GM23338 (cell line): ENCODE data around the gene GAK. TPM values are rescaled to one million over a fixed set of nuclear protein-coding genes. Genes with fewer than 3 reads are reported as not detected.

ENCODE experiments used
- ATAC-seq: fragments of 200-7000 bp; cut with Tn5 transposase; 3 replicates; pipeline ENCODE4 v1.9.1; 2020
- DNase-seq: peaks from one replicate; pipeline ENCODE4 v3.0.0-alpha.2; 2015; ENCODE audit warnings: low spot score
- H2AFZ ChIP-seq: fragments of 200-600 bp; sonication (generic); 2 replicates; pipeline ENCODE4 v1.8.0; 2016; ENCODE audit warnings: antibody characterized with exemption, mild to moderate bottlenecking, moderate library complexity
- H3F3A ChIP-seq: fragments of 200-600 bp; sonication (generic); replicated peaks from 2 replicates; pipeline ENCODE4 v1.8.0; 2017; ENCODE audit warnings: antibody characterized with exemption, mixed run types, low read depth
- H3K27ac ChIP-seq: fragments of 200-600 bp; sonication (generic); 2 replicates; pipeline ENCODE4 v1.6.1; 2016; ENCODE audit warnings: low read depth
- H3K27me3 ChIP-seq: fragments of 200-600 bp; sonication (generic); 2 replicates; pipeline ENCODE4 v1.8.0; 2016; ENCODE audit warnings: mild to moderate bottlenecking, mixed run types, moderate library complexity; ENCODE audit not compliant: insufficient read depth
- H3K36me3 ChIP-seq: fragments of 200-600 bp; sonication (generic); 2 replicates; pipeline ENCODE4 v1.8.0; 2016; ENCODE audit warnings: mild to moderate bottlenecking; ENCODE audit not compliant: insufficient read depth
- H3K4me1 ChIP-seq: fragments of 200-600 bp; sonication (generic); 2 replicates; pipeline ENCODE4 v1.8.0; 2016; ENCODE audit warnings: mild to moderate bottlenecking, moderate library complexity; ENCODE audit not compliant: insufficient read depth
- H3K4me2 ChIP-seq: fragments of 200-600 bp; sonication (generic); 2 replicates; pipeline ENCODE4 v1.7.1; 2017; ENCODE audit warnings: mixed run types
- H3K4me3 ChIP-seq: fragments of 200-600 bp; sonication (generic); 2 replicates; pipeline ENCODE4 v1.6.1; 2016; ENCODE audit warnings: mixed run types
- H3K79me2 ChIP-seq: fragments of 200-600 bp; sonication (generic); replicated peaks from 2 replicates; pipeline ENCODE4 v1.8.0; 2017; ENCODE audit warnings: mild to moderate bottlenecking; ENCODE audit not compliant: insufficient read depth
- H3K9me2 ChIP-seq: fragments of 200-600 bp; sonication (generic); 2 replicates; pipeline ENCODE4 v1.8.0; 2017; ENCODE audit not compliant: insufficient read depth
- H4K20me1 ChIP-seq: fragments of 200-600 bp; sonication (generic); replicated peaks from 2 replicates; pipeline ENCODE4 v1.8.0; 2017; ENCODE audit warnings: mild to moderate bottlenecking; ENCODE audit not compliant: insufficient read depth
- H3K27ac Mint-ChIP-seq: 2 replicates; pipeline ENCODE4 v1.8.0; 2020; ENCODE audit warnings: inconsistent platforms, mild to moderate bottlenecking, moderate library complexity, mixed read lengths
- H3K27me3 Mint-ChIP-seq: 3 replicates; pipeline ENCODE4 v1.8.0; 2022; ENCODE audit warnings: low read depth, mild to moderate bottlenecking, moderate library complexity, mixed read lengths, inconsistent platforms; ENCODE audit not compliant: insufficient read depth, poor library complexity
- H3K36me3 Mint-ChIP-seq: 3 replicates; pipeline ENCODE4 v1.8.0; 2021; ENCODE audit warnings: low read depth, mild to moderate bottlenecking, inconsistent platforms, moderate library complexity, mixed read lengths
- H3K4me1 Mint-ChIP-seq: 3 replicates; pipeline ENCODE4 v1.8.0; 2020; ENCODE audit warnings: mild to moderate bottlenecking, inconsistent platforms, mixed read lengths
- H3K4me3 Mint-ChIP-seq: 3 replicates; pipeline ENCODE4 v1.8.0; 2021; ENCODE audit warnings: moderate library complexity, mild to moderate bottlenecking, inconsistent platforms, mixed read lengths
- H3K9me3 Mint-ChIP-seq: 3 replicates; pipeline ENCODE4 v1.8.0; 2020; ENCODE audit warnings: moderate library complexity, mild to moderate bottlenecking, inconsistent platforms, mixed read lengths
- EZH2 ChIP-seq: fragments of 200-600 bp; sonication (generic); IDR thresholded peaks from one replicate; pipeline ENCODE4 v1.8.0; 2017; ENCODE audit warnings: antibody characterized with exemption, mild to moderate bottlenecking, low read depth; ENCODE audit not compliant: unreplicated experiment
- NANOG ChIP-seq: IDR thresholded peaks from 2 replicates; pipeline ENCODE4 v1.6.1; 2016; ENCODE audit warnings: antibody characterized with exemption, borderline replicate concordance
- POLR2AphosphoS5 ChIP-seq: IDR thresholded peaks from 2 replicates; pipeline ENCODE4 v1.6.1; 2016; ENCODE audit warnings: antibody characterized with exemption, low read depth
- STAT1 ChIP-seq: IDR thresholded peaks from one replicate; pipeline ENCODE4 v1.6.1; 2016; ENCODE audit warnings: antibody characterized with exemption; ENCODE audit not compliant: unreplicated experiment
- ZNF331 ChIP-seq: fragments of 250-450 bp; sonication (Bioruptor Pico); IDR thresholded peaks from 2 replicates; pipeline ENCODE4 v1.5.0; 2020; ENCODE audit warnings: low read depth, mild to moderate bottlenecking, moderate library complexity
- polyA plus RNA-seq: library from polyadenylated mRNA; unstranded; fragments of >200 nt; fragmentation: Nextera tagmentation; extraction: Ambion mirVana; gene quantifications from 2 replicates; pipeline ENCODE4 v1.2.1, GENCODE V29; 2016
- total RNA-seq: library from RNA; depleted of rRNA; stranded (reverse); fragments of >200 nt; shearing (Covaris generic); gene quantifications from 2 replicates; pipeline ENCODE4 v1.2.3, GENCODE V29; 2014
- TF ChIP-seq, protein P1 (sequence below): IDR thresholded peaks from one replicate; pipeline ENCODE4 v1.6.1; 2018; ENCODE audit warnings: antibody characterized with exemption; ENCODE audit not compliant: unreplicated experiment
- TF ChIP-seq, protein P2 (sequence below), 2 experiments: fragments of 200-600 bp in 1 of 2; sonication (generic) in 1 of 2; conservative IDR thresholded peaks; 2 replicates each; pipeline versions ENCODE4 v1.5.1 to v1.6.1; 2016 to 2017; ENCODE audit warnings: antibody characterized with exemption in 2 of 2, low read depth in 2 of 2, mild to moderate bottlenecking in 2 of 2, moderate library complexity in 1 of 2
- TF ChIP-seq, protein P3 (sequence below): fragments of 250-450 bp; sonication (Bioruptor Pico); IDR thresholded peaks from 2 replicates; pipeline ENCODE4 v1.5.0; 2020; ENCODE audit warnings: mild to moderate bottlenecking, moderate library complexity

Gene GAK
- total and polyA plus RNA-seq, 2 experiments from 2014 or later, result 48.5 to 124 TPM

DNA sequence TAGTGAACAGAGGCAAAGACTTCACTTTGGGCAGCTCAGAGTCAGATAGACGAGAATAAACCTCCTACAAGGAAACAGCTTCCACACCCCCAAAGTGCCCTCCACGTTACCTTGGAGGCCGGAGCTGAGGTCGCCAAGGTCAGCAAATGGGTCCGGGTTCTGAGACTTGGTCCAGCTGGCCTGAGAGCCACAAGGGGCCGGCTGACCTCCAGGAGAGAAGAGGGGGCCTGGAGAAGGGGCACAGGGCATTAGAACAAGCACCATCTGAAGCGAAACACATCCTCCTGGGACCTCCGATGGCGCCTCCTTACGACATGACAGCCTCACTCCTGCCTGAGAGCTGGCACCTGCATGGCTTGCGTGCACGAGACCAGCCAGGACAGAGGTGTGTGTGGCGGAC lies 72.6 kb downstream of the GAK start:
- 0 out of 2 replicates have a peak, but pooled peaks cover 5% of the 10 kb centered on the region for H3K36me3 ChIP-seq
- H3F3A ChIP-seq, result no peaks in the 10 kb centered on the region
- H3K27me3 Mint-ChIP-seq, result peaks cover 11% of the 10 kb centered on the region
- H3K27ac ChIP-seq, result no peak overlapping the region
- no peak overlapping the region for H3K4me3 ChIP-seq
- H2AFZ ChIP-seq, result no peak overlapping the region
- H3K9me3 Mint-ChIP-seq, result peaks cover 3% of the 10 kb centered on the region; the same call in 1 of the 3 replicates
- H3K4me2 ChIP-seq, result no peak overlapping the region
- H3K4me3 Mint-ChIP-seq, result no peak overlapping the region
- TF ChIP-seq ZNF331 (CRISPR knock-in tag) (no peak), NANOG (no peak), EZH2 (no peak), STAT1 (no peak), POLR2AphosphoS5 (no peak)
- TF ChIP-seq, protein P1, sequence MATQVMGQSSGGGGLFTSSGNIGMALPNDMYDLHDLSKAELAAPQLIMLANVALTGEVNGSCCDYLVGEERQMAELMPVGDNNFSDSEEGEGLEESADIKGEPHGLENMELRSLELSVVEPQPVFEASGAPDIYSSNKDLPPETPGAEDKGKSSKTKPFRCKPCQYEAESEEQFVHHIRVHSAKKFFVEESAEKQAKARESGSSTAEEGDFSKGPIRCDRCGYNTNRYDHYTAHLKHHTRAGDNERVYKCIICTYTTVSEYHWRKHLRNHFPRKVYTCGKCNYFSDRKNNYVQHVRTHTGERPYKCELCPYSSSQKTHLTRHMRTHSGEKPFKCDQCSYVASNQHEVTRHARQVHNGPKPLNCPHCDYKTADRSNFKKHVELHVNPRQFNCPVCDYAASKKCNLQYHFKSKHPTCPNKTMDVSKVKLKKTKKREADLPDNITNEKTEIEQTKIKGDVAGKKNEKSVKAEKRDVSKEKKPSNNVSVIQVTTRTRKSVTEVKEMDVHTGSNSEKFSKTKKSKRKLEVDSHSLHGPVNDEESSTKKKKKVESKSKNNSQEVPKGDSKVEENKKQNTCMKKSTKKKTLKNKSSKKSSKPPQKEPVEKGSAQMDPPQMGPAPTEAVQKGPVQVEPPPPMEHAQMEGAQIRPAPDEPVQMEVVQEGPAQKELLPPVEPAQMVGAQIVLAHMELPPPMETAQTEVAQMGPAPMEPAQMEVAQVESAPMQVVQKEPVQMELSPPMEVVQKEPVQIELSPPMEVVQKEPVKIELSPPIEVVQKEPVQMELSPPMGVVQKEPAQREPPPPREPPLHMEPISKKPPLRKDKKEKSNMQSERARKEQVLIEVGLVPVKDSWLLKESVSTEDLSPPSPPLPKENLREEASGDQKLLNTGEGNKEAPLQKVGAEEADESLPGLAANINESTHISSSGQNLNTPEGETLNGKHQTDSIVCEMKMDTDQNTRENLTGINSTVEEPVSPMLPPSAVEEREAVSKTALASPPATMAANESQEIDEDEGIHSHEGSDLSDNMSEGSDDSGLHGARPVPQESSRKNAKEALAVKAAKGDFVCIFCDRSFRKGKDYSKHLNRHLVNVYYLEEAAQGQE, result no peak
- TF ChIP-seq, protein P2, sequence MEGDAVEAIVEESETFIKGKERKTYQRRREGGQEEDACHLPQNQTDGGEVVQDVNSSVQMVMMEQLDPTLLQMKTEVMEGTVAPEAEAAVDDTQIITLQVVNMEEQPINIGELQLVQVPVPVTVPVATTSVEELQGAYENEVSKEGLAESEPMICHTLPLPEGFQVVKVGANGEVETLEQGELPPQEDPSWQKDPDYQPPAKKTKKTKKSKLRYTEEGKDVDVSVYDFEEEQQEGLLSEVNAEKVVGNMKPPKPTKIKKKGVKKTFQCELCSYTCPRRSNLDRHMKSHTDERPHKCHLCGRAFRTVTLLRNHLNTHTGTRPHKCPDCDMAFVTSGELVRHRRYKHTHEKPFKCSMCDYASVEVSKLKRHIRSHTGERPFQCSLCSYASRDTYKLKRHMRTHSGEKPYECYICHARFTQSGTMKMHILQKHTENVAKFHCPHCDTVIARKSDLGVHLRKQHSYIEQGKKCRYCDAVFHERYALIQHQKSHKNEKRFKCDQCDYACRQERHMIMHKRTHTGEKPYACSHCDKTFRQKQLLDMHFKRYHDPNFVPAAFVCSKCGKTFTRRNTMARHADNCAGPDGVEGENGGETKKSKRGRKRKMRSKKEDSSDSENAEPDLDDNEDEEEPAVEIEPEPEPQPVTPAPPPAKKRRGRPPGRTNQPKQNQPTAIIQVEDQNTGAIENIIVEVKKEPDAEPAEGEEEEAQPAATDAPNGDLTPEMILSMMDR (conservative IDR thresholded peaks at IDR 0.05; ENCODE audit: low read depth in 2 of 2), result no peak
- H3K79me2 ChIP-seq, result no peaks in the 10 kb centered on the region
- no peaks in the 10 kb centered on the region for H3K27me3 ChIP-seq
- ATAC-seq (no peak), DNase-seq (no peak)
- H3K4me1 ChIP-seq, result no peaks in the 10 kb centered on the region
- no peaks in the 10 kb centered on the region for H3K9me2 ChIP-seq
- no peaks in the 10 kb centered on the region for H3K4me1 Mint-ChIP-seq
- H4K20me1 ChIP-seq, result no peaks in the 10 kb centered on the region; the same call in 1 of the 2 replicates
- H3K27ac Mint-ChIP-seq, result no peak overlapping the region
- H3K36me3 Mint-ChIP-seq, result peaks cover 60% of the 10 kb centered on the region

DNA sequence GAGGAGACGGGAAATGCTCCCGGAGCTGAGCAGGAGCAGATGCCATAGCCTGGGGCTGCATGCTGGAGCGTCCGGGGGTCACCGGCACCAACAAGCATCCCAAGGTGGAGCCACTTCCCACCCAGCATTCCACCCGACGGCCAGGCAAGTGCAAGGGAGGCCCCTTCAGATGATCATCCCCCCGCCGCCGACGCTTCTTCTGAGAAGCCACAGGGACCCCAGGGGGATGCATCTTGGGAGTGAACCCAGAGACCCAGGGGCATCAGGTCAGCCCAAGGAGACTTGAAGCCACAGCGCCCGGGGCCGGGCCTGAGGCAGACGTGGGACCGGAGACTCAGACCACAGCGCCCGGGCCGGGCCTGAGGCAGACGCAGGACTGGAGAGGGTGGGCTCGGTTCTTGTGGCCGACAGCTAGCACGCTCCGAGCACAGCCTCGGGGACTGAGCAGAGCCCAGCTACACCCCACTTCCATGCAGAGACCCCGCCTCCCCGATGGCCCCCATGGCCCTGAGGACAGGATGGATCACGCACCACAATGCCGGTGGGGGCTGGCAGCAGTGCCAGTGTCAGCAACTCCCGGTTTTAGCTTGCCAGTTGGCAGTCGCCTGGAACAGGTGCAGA lies 73.2 kb downstream of the GAK start:
- no peak overlapping the region for H3K27ac Mint-ChIP-seq
- no peak for DNase-seq
- Histone ChIP-seq H4K20me1 (no peaks in the 10 kb centered on the region; the same call in 1 of the 2 replicates), H3K27me3 (no peaks in the 10 kb centered on the region), H3K4me1 (no peaks in the 10 kb centered on the region), H2AFZ (no peak overlapping the region), H3K79me2 (no peaks in the 10 kb centered on the region), H3K27ac (no peak overlapping the region), H3K9me2 (no peaks in the 10 kb centered on the region), H3K4me2 (no peak overlapping the region), H3K4me3 (no peak overlapping the region), H3F3A (no peaks in the 10 kb centered on the region), H3K36me3 (0 out of 2 replicates have a peak, but pooled peaks cover 5% of the 10 kb centered on the region)
- H3K4me1 Mint-ChIP-seq, result no peaks in the 10 kb centered on the region
- H3K36me3 Mint-ChIP-seq, result peaks cover 54% of the 10 kb centered on the region
- no peak overlapping the region for H3K4me3 Mint-ChIP-seq
- peaks cover 9% of the 10 kb centered on the region for H3K27me3 Mint-ChIP-seq
- ATAC-seq, result no peak
- peaks cover 3% of the 10 kb centered on the region; the same call in 1 of the 3 replicates for H3K9me3 Mint-ChIP-seq
- TF ChIP-seq NANOG, result no peak
- no peak for TF ChIP-seq ZNF331 (CRISPR knock-in tag)
- TF ChIP-seq, protein P3, sequence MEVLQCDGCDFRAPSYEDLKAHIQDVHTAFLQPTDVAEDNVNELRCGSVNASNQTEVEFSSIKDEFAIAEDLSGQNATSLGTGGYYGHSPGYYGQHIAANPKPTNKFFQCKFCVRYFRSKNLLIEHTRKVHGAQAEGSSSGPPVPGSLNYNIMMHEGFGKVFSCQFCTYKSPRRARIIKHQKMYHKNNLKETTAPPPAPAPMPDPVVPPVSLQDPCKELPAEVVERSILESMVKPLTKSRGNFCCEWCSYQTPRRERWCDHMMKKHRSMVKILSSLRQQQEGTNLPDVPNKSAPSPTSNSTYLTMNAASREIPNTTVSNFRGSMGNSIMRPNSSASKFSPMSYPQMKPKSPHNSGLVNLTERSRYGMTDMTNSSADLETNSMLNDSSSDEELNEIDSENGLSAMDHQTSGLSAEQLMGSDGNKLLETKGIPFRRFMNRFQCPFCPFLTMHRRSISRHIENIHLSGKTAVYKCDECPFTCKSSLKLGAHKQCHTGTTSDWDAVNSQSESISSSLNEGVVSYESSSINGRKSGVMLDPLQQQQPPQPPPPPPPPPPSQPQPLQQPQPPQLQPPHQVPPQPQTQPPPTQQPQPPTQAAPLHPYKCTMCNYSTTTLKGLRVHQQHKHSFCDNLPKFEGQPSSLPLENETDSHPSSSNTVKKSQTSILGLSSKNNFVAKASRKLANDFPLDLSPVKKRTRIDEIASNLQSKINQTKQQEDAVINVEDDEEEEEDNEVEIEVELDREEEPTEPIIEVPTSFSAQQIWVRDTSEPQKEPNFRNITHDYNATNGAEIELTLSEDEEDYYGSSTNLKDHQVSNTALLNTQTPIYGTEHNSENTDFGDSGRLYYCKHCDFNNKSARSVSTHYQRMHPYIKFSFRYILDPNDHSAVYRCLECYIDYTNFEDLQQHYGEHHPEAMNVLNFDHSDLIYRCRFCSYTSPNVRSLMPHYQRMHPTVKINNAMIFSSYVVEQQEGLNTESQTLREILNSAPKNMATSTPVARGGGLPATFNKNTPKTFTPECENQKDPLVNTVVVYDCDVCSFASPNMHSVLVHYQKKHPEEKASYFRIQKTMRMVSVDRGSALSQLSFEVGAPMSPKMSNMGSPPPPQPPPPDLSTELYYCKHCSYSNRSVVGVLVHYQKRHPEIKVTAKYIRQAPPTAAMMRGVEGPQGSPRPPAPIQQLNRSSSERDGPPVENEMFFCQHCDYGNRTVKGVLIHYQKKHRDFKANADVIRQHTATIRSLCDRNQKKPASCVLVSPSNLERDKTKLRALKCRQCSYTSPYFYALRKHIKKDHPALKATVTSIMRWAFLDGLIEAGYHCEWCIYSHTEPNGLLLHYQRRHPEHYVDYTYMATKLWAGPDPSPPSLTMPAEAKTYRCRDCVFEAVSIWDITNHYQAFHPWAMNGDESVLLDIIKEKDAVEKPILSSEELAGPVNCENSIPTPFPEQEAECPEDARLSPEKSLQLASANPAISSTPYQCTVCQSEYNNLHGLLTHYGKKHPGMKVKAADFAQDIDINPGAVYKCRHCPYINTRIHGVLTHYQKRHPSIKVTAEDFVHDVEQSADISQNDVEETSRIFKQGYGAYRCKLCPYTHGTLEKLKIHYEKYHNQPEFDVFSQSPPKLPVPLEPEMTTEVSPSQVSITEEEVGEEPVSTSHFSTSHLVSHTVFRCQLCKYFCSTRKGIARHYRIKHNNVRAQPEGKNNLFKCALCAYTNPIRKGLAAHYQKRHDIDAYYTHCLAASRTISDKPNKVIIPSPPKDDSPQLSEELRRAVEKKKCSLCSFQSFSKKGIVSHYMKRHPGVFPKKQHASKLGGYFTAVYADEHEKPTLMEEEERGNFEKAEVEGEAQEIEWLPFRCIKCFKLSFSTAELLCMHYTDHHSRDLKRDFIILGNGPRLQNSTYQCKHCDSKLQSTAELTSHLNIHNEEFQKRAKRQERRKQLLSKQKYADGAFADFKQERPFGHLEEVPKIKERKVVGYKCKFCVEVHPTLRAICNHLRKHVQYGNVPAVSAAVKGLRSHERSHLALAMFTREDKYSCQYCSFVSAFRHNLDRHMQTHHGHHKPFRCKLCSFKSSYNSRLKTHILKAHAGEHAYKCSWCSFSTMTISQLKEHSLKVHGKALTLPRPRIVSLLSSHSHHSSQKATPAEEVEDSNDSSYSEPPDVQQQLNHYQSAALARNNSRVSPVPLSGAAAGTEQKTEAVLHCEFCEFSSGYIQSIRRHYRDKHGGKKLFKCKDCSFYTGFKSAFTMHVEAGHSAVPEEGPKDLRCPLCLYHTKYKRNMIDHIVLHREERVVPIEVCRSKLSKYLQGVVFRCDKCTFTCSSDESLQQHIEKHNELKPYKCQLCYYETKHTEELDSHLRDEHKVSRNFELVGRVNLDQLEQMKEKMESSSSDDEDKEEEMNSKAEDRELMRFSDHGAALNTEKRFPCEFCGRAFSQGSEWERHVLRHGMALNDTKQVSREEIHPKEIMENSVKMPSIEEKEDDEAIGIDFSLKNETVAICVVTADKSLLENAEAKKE (CRISPR knock-in tag), result no peak
